GM12801 (cell line): ENCODE results near the gene LIN7A.

Experiments used
- CTCF ChIP-seq: IDR thresholded peaks from one replicate; pipeline ENCODE4 v1.5.1; 2011; ENCODE audit warnings: control low read depth; ENCODE audit not compliant: insufficient read length; ENCODE audit errors: extremely low read depth

The LIN7A gene

GRCh38 chr12:80939231-80939950 is 1.7 kb upstream of the LIN7A start:
- no peak for TF ChIP-seq CTCF

- no peak for TF ChIP-seq CTCF
Measured at GRCh38 chr12:80938397-80938796, 663 bp upstream of the LIN7A start.

- TF ChIP-seq CTCF: no peak
Measured at GRCh38 chr12:80936642-80937390, 918 bp downstream of the LIN7A start.

GRCh38 chr12:80936353-80936641 is 1.4 kb downstream of the LIN7A start:
- TF ChIP-seq CTCF: no peak

- TF ChIP-seq CTCF: no peak
Measured at GRCh38 chr12:80935111-80935510, 2.6 kb downstream of the LIN7A start.

GRCh38 chr12:80925983-80926382 is 11.8 kb downstream of the LIN7A start:
- no peak for TF ChIP-seq CTCF

GRCh38 chr12:80925237-80925636 is 12.5 kb downstream of the LIN7A start:
- TF ChIP-seq CTCF: no peak
